ENCODE results near the gene SLC25A17.

DNA sequence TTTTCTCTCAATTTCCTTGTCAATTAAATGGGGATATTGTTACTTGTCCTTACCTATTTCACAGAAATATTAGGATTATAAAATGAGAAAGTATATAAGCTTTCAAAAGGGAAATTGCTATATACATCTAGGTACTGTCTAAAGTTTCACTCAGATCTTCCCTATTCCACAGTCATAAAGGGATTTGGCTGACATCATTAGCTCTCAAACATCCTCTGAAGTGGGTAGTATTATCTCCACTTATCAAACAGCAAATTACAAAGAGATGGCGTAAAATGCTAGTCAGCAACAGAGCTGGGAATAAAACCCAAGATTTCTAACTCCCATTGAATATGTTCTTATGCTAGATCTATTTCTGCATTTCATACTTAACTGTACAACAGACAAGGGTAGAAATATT is 50.9 kb downstream of the SLC25A17 start:
- TF ChIP-seq GATA2 (IDR thresholded peaks at IDR 0.05; ENCODE audit: low read depth, low read length): no peak
- no peak for TF ChIP-seq GATA3 (IDR thresholded peaks at IDR 0.05; ENCODE audit: low read depth, low read length)

Data from SH-SY5Y (cell line).